Left ventricle myocardium inferior (tissue), 1 donor: ENCODE results near the gene MAP4. TPM values are rescaled to one million over a fixed set of nuclear protein-coding genes. Genes with fewer than 3 reads are reported as not detected.
A peak's percentile ranks its signal among the peaks of the same experiment; 100 is the strongest.

ENCODE experiments used
- DNase-seq: peaks from one replicate; pipeline ENCODE4 v3.0.0-alpha.2; 2020
- H3K27ac ChIP-seq: fragments of 200-600 bp; replicated peaks from 2 replicates; pipeline ENCODE4 v1.8.0; 2021
- H3K27me3 ChIP-seq: fragments of 200-600 bp; 2 replicates; pipeline ENCODE4 v1.8.0; 2021; ENCODE audit warnings: low read depth
- H3K36me3 ChIP-seq: fragments of 200-600 bp; 2 replicates; pipeline ENCODE4 v1.8.0; 2021
- H3K4me1 ChIP-seq: fragments of 200-600 bp; 2 replicates; pipeline ENCODE4 v1.8.0; 2021
- H3K4me3 ChIP-seq: fragments of 200-600 bp; 2 replicates; pipeline ENCODE4 v1.8.0; 2021; ENCODE audit warnings: mild to moderate bottlenecking, moderate library complexity
- H3K9me3 ChIP-seq: fragments of 200-600 bp; replicated peaks from 2 replicates; pipeline ENCODE4 v1.8.0; 2021
- CTCF ChIP-seq: fragments of 200-600 bp; IDR thresholded peaks from 2 replicates; pipeline ENCODE4 v1.8.0; 2021; ENCODE audit warnings: antibody characterized with exemption, mild to moderate bottlenecking, borderline replicate concordance
- intact Hi-C: fragments of 100-400 bp; cut with micrococcal nuclease; formaldehyde crosslinking; loops from one replicate; pipeline ENCODE4 v1.11.0; 2022
- total RNA-seq: library from RNA; stranded (reverse); fragmentation: NEBNext Ultra II Directional; extraction: Animal tissue kit (Norgen Biotek cat#: 25700); gene quantifications from one replicate; pipeline ENCODE4 v1.2.1, GENCODE V29; 2021
- donor health status: DM: no; HTN: yes; CAD: no; lungs with severe emphysema.

Gene MAP4
- total RNA-seq, 1 donor from 2014 or later: 662 TPM

- Histone ChIP-seq H3K4me1 (peaks cover 78% of the 10 kb centered on the region), H3K4me3 (no peak overlapping the region), H3K9me3 (no peaks in the 10 kb centered on the region), H3K27me3 (no peaks in the 10 kb centered on the region), H3K36me3 (no peaks in the 10 kb centered on the region), H3K27ac (peak overlapping the region; percentile 2)
- intact Hi-C loops: loop anchor here (10.0 kb wide), 1 partner anchor 169 kb away; no protein-coding TSS in a partner anchor
- TF ChIP-seq CTCF: no peak
- no peak for DNase-seq
Observed at GRCh38 chr3:47985381-47985780, 30.8 kb downstream of the MAP4 start.

- no peak for DNase-seq
- Histone ChIP-seq H3K9me3 (no peaks in the 10 kb centered on the region), H3K27ac (no peak overlapping the region), H3K4me1 (peaks cover 72% of the 10 kb centered on the region), H3K27me3 (no peaks in the 10 kb centered on the region), H3K4me3 (no peak overlapping the region), H3K36me3 (no peaks in the 10 kb centered on the region)
- intact Hi-C loops: loop anchor here (10.0 kb wide), 1 partner anchor 171 kb away; no protein-coding TSS in a partner anchor
- no peak for TF ChIP-seq CTCF
Observed at GRCh38 chr3:47984075-47984728, 32.0 kb downstream of the MAP4 start.

- Histone ChIP-seq H3K27me3 (no peaks in the 10 kb centered on the region), H3K4me3 (no peak overlapping the region), H3K4me1 (peaks cover 49% of the 10 kb centered on the region), H3K36me3 (peaks cover 6% of the 10 kb centered on the region), H3K9me3 (no peaks in the 10 kb centered on the region), H3K27ac (no peak overlapping the region)
- TF ChIP-seq CTCF: no peak
- no peak for DNase-seq
- intact Hi-C loops: loop anchor here (10.0 kb wide), 1 partner anchor 174 kb away; no protein-coding TSS in a partner anchor
Observed at GRCh38 chr3:47980795-47981194, 35.4 kb downstream of the MAP4 start.

GRCh38 chr3:47979070-47979469, 37.1 kb downstream of the MAP4 start:
- no peaks in the 10 kb centered on the region for H3K9me3 ChIP-seq
- H3K4me3 ChIP-seq: no peak overlapping the region
- peaks cover 16% of the 10 kb centered on the region for H3K36me3 ChIP-seq
- no peak for TF ChIP-seq CTCF
- intact Hi-C loops: no loop called here
- peaks cover 32% of the 10 kb centered on the region for H3K4me1 ChIP-seq
- no peak overlapping the region for H3K27ac ChIP-seq
- no peak for DNase-seq
- no peaks in the 10 kb centered on the region for H3K27me3 ChIP-seq

GRCh38 chr3:47978386-47978785, 37.8 kb downstream of the MAP4 start:
- no peak for TF ChIP-seq CTCF
- H3K4me3 ChIP-seq: no peak overlapping the region
- DNase-seq: no peak

More at GRCh38 chr3:47978386-47978785, 37.8 kb downstream of the MAP4 start:
- intact Hi-C loops: no loop called here
- peaks cover 25% of the 10 kb centered on the region for H3K4me1 ChIP-seq
- H3K27ac ChIP-seq: no peak overlapping the region
- peaks cover 21% of the 10 kb centered on the region for H3K36me3 ChIP-seq
- H3K9me3 ChIP-seq: no peaks in the 10 kb centered on the region
- no peaks in the 10 kb centered on the region for H3K27me3 ChIP-seq
